CD4-positive, alpha-beta T cell treated with Interleukin-4 for 1 hour (primary cell): ENCODE measurements around the gene RHOBTB3.
"Not testable (repeated sequence)": the region's sequence is repeated elsewhere in the genome, so short reads cannot be mapped to it uniquely, and the experiment has no call there.

Experiments
- DNase-seq, 2 donors: peaks; one replicate each; pipeline ENCODE4 v3.0.0-alpha.2; 2020 to 2022

The RHOBTB3 gene

GRCh38 chr5:95730730-95731570 lies at the start of gene RHOBTB3:
RHOBTB3 (plus strand) TSS chr5:95731336; CDS start chr5:95731683, 347 bp downstream.
- peak; percentile 22 to 24 for DNase-seq

- no peak for DNase-seq
Measured at GRCh38 chr5:95682891-95683290, 48.2 kb upstream of the RHOBTB3 start, which contains the start of gene SPATA9. SPATA9 (minus strand) TSS chr5:95682991; CDS start chr5:95682854, 137 bp downstream.

GRCh38 chr5:95684361-95684760 lies 46.8 kb upstream of the RHOBTB3 start:
- DNase-seq, result no peak

- DNase-seq, result no peak
Measured at GRCh38 chr5:95686651-95687050, 44.5 kb upstream of the RHOBTB3 start.

- DNase-seq, result no peak
Measured at GRCh38 chr5:95689680-95690079, 41.5 kb upstream of the RHOBTB3 start.

GRCh38 chr5:95690333-95690732 lies 40.8 kb upstream of the RHOBTB3 start:
- DNase-seq, result no peak

GRCh38 chr5:95697781-95698681 lies 33.1 kb upstream of the RHOBTB3 start:
- no peak for DNase-seq

GRCh38 chr5:95699337-95699736 lies 31.8 kb upstream of the RHOBTB3 start:
- no peak for DNase-seq

GRCh38 chr5:95701074-95701473 lies 30.1 kb upstream of the RHOBTB3 start:
- DNase-seq, result no peak

GRCh38 chr5:95704150-95704549 lies 27.0 kb upstream of the RHOBTB3 start:
- no peak for DNase-seq

GRCh38 chr5:95706196-95706595 lies 24.9 kb upstream of the RHOBTB3 start:
- not testable (repeated sequence) for DNase-seq

- DNase-seq, result no peak
Measured at GRCh38 chr5:95707055-95707454, 24.1 kb upstream of the RHOBTB3 start.

- not testable (repeated sequence) for DNase-seq
Measured at GRCh38 chr5:95707534-95708188, 23.5 kb upstream of the RHOBTB3 start.

GRCh38 chr5:95708876-95709275 lies 22.3 kb upstream of the RHOBTB3 start:
- no peak for DNase-seq

- DNase-seq, result no peak
Measured at GRCh38 chr5:95709967-95710650, 21.0 kb upstream of the RHOBTB3 start.

GRCh38 chr5:95710651-95711500 lies 20.3 kb upstream of the RHOBTB3 start:
- not testable (repeated sequence) for DNase-seq

GRCh38 chr5:95711501-95712346 lies 19.4 kb upstream of the RHOBTB3 start:
- no peak for DNase-seq

- DNase-seq, result no peak
Measured at GRCh38 chr5:95712347-95712958, 18.7 kb upstream of the RHOBTB3 start.

- DNase-seq, result not testable (repeated sequence)
Measured at GRCh38 chr5:95713246-95713645, 17.9 kb upstream of the RHOBTB3 start.
